Activated T-helper 1 cell treated with anti-CD3 and anti-CD28 coated beads, Interleukin-12 subunit alpha, Interleukin-12 subunit beta, Interleukin-2, Interleukin-4 antibody, amounts not matched to agents 30 ng/mL and 10 ng/mL and 1 ng/mL, durations not matched to agents 14 hours and 24 hours and 36 hours (primary cell): Measurements from ENCODE around the gene TCF12. TPM values are rescaled to one million over a fixed set of nuclear protein-coding genes. Genes with fewer than 3 reads are reported as not detected.

ENCODE experiments used
- DNase-seq: peaks from one replicate; pipeline ENCODE4 v3.0.0; 2021; ENCODE audit warnings: low spot score
- H3K27ac Mint-ChIP-seq: one replicate; pipeline ENCODE4 v1.8.0; 2021; ENCODE audit warnings: mild to moderate bottlenecking, mixed read lengths
- H3K27me3 Mint-ChIP-seq: one replicate; pipeline ENCODE4 v1.8.0; 2022; ENCODE audit warnings: mild to moderate bottlenecking, moderate library complexity, mixed read lengths; ENCODE audit not compliant: insufficient read depth
- H3K36me3 Mint-ChIP-seq: one replicate; pipeline ENCODE4 v1.8.0; 2021; ENCODE audit warnings: low read depth, mixed read lengths
- H3K4me1 Mint-ChIP-seq: one replicate; pipeline ENCODE4 v1.8.0; 2021; ENCODE audit warnings: low read depth, mixed read lengths
- H3K4me3 Mint-ChIP-seq: one replicate; pipeline ENCODE4 v1.8.0; 2021; ENCODE audit warnings: mild to moderate bottlenecking, moderate library complexity, mixed read lengths
- H3K9me3 Mint-ChIP-seq: one replicate; pipeline ENCODE4 v1.8.0; 2021; ENCODE audit warnings: mixed read lengths
- intact Hi-C: fragments of 100-400 bp; cut with micrococcal nuclease; formaldehyde crosslinking; loops from one replicate; pipeline ENCODE4 v1.15.1; 2024
- total RNA-seq: library from RNA; stranded (reverse); gene quantifications from 2 replicates; pipeline ENCODE4 v1.2.3, GENCODE V29; 2022

The TCF12 gene
- total RNA-seq, 1 donor from 2014 or later = 85.7 TPM

GRCh38 chr15:57312318-57313133 is 394.1 kb downstream of the TCF12 start:
- H3K27ac Mint-ChIP-seq = no peak overlapping the region
- peaks cover 2% of the 10 kb centered on the region for H3K27me3 Mint-ChIP-seq
- H3K9me3 Mint-ChIP-seq = no peaks in the 10 kb centered on the region
- H3K4me3 Mint-ChIP-seq = no peak overlapping the region
- no peaks in the 10 kb centered on the region for H3K36me3 Mint-ChIP-seq
- no peaks in the 10 kb centered on the region for H3K4me1 Mint-ChIP-seq
- intact Hi-C loops = no loop called here
- no peak for DNase-seq

- H3K36me3 Mint-ChIP-seq = no peaks in the 10 kb centered on the region
- no peaks in the 10 kb centered on the region for H3K9me3 Mint-ChIP-seq
- H3K27me3 Mint-ChIP-seq = peaks cover 2% of the 10 kb centered on the region
- intact Hi-C loops = no loop called here
- no peaks in the 10 kb centered on the region for H3K4me1 Mint-ChIP-seq
- H3K27ac Mint-ChIP-seq = no peak overlapping the region
- no peak for DNase-seq
- no peak overlapping the region for H3K4me3 Mint-ChIP-seq
Measured at GRCh38 chr15:57313134-57313483, 394.7 kb downstream of the TCF12 start.

- Mint-ChIP-seq H3K36me3 (no peaks in the 10 kb centered on the region), H3K4me1 (no peaks in the 10 kb centered on the region), H3K4me3 (no peak overlapping the region), H3K27ac (no peak overlapping the region), H3K27me3 (peaks cover 2% of the 10 kb centered on the region), H3K9me3 (no peaks in the 10 kb centered on the region)
- intact Hi-C loops = no loop called here
- no peak for DNase-seq
Measured at GRCh38 chr15:57314221-57314620, 395.8 kb downstream of the TCF12 start.

GRCh38 chr15:57316451-57316850 is 398.0 kb downstream of the TCF12 start:
- no peak overlapping the region for H3K27ac Mint-ChIP-seq
- no peak for DNase-seq
- no peaks in the 10 kb centered on the region for H3K4me1 Mint-ChIP-seq
- H3K9me3 Mint-ChIP-seq = no peaks in the 10 kb centered on the region
- H3K4me3 Mint-ChIP-seq = no peak overlapping the region
- H3K36me3 Mint-ChIP-seq = no peaks in the 10 kb centered on the region
- H3K27me3 Mint-ChIP-seq = peaks cover 2% of the 10 kb centered on the region
- intact Hi-C loops = no loop called here

DNA sequence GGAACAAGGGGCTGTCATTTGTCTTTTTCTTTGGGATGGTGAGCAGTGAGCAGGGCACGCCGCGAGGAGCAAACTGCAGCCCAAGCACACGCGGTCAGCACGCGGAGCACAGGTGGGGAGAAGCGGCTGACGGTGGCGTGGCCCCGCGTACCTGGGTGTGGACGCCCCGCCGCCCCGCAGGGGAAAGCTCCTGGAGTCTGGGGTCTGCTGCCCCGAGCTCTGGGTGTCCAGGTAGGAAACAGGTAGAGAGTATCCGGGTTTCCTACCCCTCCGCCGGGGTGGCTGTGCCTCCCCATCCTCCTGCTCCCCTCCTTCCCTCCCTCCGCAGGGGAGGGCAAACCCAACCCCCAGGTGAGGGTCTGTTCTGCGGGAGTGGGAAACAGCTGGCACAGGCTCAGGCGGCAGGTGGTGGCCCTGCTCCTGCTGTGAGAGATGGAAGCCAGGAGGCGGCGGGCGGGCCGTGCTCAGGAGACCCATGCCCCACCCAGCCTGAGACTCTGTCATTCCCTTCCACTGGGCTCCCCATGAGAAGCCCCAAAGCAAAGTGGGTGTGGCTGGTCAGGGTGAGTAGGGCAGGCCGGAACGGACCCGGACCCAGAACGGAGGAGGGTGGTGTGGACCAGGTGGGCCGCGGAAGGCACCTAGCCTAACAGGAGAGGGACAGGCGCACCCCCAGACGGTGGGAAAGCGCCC is 400.9 kb downstream of the TCF12 start:
- Mint-ChIP-seq H3K36me3 (no peaks in the 10 kb centered on the region), H3K27ac (no peak overlapping the region), H3K9me3 (no peaks in the 10 kb centered on the region), H3K27me3 (peaks cover 5% of the 10 kb centered on the region), H3K4me1 (no peaks in the 10 kb centered on the region), H3K4me3 (no peak overlapping the region)
- no peak for DNase-seq
- intact Hi-C loops = no loop called here

GRCh38 chr15:57319919-57320560 is 401.6 kb downstream of the TCF12 start:
- H3K27me3 Mint-ChIP-seq = peaks cover 5% of the 10 kb centered on the region
- H3K27ac Mint-ChIP-seq = no peak overlapping the region
- H3K4me1 Mint-ChIP-seq = no peaks in the 10 kb centered on the region
- H3K4me3 Mint-ChIP-seq = no peak overlapping the region
- H3K36me3 Mint-ChIP-seq = no peaks in the 10 kb centered on the region
- no peaks in the 10 kb centered on the region for H3K9me3 Mint-ChIP-seq
- intact Hi-C loops = no loop called here
- no peak for DNase-seq

DNA sequence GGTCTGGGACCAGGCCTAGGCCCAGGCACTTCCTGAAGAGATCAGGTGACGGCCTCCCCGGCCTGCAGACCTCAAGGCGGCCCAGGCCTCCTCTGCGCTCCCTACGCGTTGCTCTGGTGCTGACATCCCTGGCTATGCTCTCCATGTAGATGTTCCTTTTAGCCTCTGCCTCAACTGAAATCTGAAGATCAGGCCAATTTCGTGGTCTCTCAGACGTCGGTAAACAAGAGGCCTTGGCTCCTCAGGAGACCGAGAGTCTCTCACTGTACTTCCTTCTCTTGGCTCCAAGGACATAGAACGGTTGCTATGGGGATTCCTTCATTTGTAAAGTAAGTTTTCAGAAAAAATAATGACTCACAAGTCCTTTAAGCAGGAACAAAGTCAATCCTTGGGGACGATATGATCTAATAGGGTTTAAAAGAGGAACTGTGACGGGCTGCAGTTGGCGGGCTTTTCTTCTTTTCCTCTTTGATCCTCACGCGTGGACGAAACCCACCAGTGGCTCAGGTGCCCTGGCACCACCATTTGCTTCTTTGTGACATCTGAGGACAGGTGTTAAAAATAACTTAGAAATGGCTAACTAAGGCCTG is 402.3 kb downstream of the TCF12 start:
- Mint-ChIP-seq H3K36me3 (no peaks in the 10 kb centered on the region), H3K9me3 (no peaks in the 10 kb centered on the region), H3K27me3 (peaks cover 5% of the 10 kb centered on the region), H3K4me3 (no peak overlapping the region), H3K27ac (no peak overlapping the region), H3K4me1 (no peaks in the 10 kb centered on the region)
- no peak for DNase-seq
- intact Hi-C loops = no loop called here

DNA sequence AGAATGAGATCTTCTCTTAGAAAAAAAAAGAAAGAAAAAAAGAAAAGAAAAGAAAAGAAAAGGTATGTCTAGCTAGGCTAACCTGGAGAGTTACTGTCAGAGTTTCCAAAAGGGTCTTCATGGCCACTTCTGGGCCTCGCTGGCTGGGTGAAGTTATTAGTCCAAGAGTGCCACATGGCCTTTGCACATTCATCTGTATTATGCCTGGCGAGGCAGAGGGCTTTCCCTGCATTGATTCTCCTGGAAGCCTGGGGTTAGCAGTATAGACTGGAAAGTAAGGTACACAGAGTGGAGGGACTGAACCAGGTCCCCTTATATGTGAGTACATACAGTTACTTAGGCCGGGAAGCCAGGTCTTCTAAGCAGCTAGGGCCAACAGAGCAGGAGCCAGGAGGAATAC is 403.0 kb downstream of the TCF12 start:
- H3K9me3 Mint-ChIP-seq = no peaks in the 10 kb centered on the region
- intact Hi-C loops = no loop called here
- H3K27me3 Mint-ChIP-seq = peaks cover 3% of the 10 kb centered on the region
- DNase-seq = no peak
- no peaks in the 10 kb centered on the region for H3K4me1 Mint-ChIP-seq
- H3K27ac Mint-ChIP-seq = no peak overlapping the region
- no peak overlapping the region for H3K4me3 Mint-ChIP-seq
- no peaks in the 10 kb centered on the region for H3K36me3 Mint-ChIP-seq

DNA sequence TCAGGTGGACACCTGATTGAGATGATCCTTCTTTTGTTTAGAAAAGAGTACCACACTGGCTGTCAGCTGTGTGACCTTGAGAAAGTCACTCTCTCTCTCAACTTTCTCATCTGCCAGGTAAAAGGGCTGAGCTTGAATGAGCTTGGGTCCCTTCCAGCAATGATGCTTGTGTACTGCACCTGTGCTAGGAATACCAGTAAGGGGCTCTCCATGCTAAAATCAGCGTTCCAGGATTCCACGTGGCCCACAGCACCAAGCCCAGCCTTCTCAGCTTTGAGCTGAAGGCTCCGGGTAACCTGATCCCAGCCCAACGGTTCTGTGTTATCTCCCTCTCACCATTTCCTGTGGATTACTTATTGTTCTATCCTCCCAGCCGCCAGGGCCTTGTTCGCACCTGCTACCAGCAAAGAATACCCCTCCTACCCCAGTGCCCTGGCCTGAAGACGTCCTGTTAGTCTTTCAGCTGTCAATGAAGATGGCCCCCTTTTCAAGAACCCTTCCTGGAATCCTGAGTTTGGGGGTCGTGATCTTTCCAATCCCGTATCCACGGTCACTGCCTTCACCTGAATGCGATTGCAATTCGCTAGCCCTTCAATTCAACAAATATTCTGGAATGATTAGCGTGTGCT is 403.6 kb downstream of the TCF12 start:
- no peak for DNase-seq
- peaks cover 3% of the 10 kb centered on the region for H3K27me3 Mint-ChIP-seq
- H3K9me3 Mint-ChIP-seq = no peaks in the 10 kb centered on the region
- no peaks in the 10 kb centered on the region for H3K4me1 Mint-ChIP-seq
- no peak overlapping the region for H3K4me3 Mint-ChIP-seq
- no peak overlapping the region for H3K27ac Mint-ChIP-seq
- H3K36me3 Mint-ChIP-seq = no peaks in the 10 kb centered on the region
- intact Hi-C loops = no loop called here

GRCh38 chr15:57322602-57323250 is 404.3 kb downstream of the TCF12 start:
- intact Hi-C loops = no loop called here
- Mint-ChIP-seq H3K9me3 (no peaks in the 10 kb centered on the region), H3K4me3 (no peak overlapping the region), H3K36me3 (no peaks in the 10 kb centered on the region), H3K4me1 (no peaks in the 10 kb centered on the region), H3K27ac (no peak overlapping the region), H3K27me3 (peaks cover 3% of the 10 kb centered on the region)
- DNase-seq = no peak

DNA sequence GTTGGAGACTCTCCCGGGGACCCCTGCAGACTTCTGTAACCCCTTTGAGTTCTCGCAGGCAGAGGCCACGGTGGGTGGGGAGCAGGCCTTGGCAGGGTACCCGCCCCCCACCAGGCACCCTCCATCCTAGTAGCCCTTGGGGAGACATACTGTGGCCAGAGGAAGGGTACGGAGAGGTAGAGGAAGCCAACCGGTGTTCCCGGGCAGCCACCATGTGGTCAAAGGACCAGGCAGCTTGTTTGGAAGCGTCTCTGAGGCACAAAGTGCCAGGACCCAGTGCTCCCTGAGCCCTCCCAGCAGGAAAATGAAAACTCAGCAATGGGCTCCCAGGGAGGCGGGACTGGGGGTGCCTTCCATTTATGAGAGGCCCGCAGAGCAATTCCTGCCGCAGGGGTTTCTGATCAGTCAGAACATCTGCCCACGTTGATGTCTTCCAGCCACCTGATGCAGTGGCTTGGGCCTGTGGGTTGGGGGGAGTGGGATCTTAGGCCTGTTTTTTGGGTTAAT is 404.9 kb downstream of the TCF12 start:
- no peak for DNase-seq
- H3K9me3 Mint-ChIP-seq = no peaks in the 10 kb centered on the region
- H3K4me3 Mint-ChIP-seq = no peak overlapping the region
- intact Hi-C loops = no loop called here
- H3K27me3 Mint-ChIP-seq = peaks cover 3% of the 10 kb centered on the region
- H3K4me1 Mint-ChIP-seq = no peaks in the 10 kb centered on the region
- H3K36me3 Mint-ChIP-seq = no peaks in the 10 kb centered on the region
- H3K27ac Mint-ChIP-seq = no peak overlapping the region

DNA sequence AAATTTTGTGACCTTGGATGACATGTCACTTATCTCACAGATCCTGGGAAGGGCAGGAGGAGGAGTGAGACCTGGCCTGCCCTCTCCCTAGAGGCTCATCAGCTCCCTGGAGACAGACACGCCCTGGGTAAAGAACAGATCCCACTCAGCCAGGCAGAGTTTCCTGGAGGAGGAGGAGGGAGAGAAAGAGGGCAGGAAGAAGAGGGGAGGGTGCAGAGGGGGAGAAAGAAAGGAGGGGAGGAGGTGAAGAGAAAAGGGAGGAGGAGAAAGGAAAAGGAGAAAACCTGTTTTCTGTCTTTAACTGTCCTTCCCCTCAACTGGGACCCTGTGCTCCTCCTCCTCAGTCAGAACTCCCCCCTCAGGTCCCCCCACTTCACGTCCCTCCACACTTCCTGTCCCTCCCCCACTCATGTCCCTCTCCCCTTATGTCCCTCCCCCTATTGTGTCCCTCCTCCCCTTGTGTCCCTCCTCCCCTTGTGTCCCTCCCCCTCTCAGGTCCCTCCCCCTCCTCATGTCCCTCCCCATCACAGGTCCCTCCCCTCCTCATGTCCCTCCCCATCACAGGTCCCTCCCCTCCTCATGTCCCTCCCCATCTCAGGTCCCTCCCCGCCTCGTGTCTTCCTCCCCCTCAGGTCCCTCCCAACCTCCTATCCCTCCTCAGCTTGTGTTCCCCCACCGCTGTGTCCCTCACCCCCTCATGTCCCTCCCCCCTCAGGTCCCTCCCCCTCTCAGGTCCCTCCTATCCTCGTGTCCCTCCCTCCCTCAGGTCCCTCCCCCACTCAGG is 405.6 kb downstream of the TCF12 start:
- DNase-seq = no peak

More for the DNA sequence above, 405.6 kb downstream of the TCF12 start:
- Mint-ChIP-seq H3K4me1 (no peaks in the 10 kb centered on the region), H3K27ac (no peak overlapping the region), H3K4me3 (no peak overlapping the region), H3K36me3 (no peaks in the 10 kb centered on the region), H3K27me3 (peaks cover 3% of the 10 kb centered on the region), H3K9me3 (no peaks in the 10 kb centered on the region)
- intact Hi-C loops = no loop called here
